Inflammatory macrophage treated with lipopolysaccharide for 1 hour (primary cell): ENCODE measurements around the gene TMEM239.
"Not testable (repeated sequence)": the region's sequence is repeated elsewhere in the genome, so short reads cannot be mapped to it uniquely, and the experiment has no call there.

Experiments used
- DNase-seq, 2 donors: peaks; one replicate each; pipeline ENCODE4 v3.0.0-alpha.2; 2020 to 2022

Gene TMEM239

GRCh38 chr20:2820896-2821869 is 5.0 kb downstream of the TMEM239 start:
- no peak for DNase-seq

GRCh38 chr20:2822073-2822472 is 5.9 kb downstream of the TMEM239 start:
- DNase-seq = no peak

GRCh38 chr20:2825761-2826160 is 9.6 kb downstream of the TMEM239 start:
- no peak for DNase-seq

- DNase-seq = no peak
Measured at GRCh38 chr20:2826655-2827054, 10.5 kb downstream of the TMEM239 start.

- no peak for DNase-seq
Measured at GRCh38 chr20:2829376-2829775, 13.2 kb downstream of the TMEM239 start.

- DNase-seq = not testable (repeated sequence)
Measured at GRCh38 chr20:2831206-2831605, 15.0 kb downstream of the TMEM239 start.

GRCh38 chr20:2833761-2834160 is 17.6 kb downstream of the TMEM239 start:
- peak; percentile 54 to 61 for DNase-seq

- peak in 1 of 2 donors; percentile 25 for DNase-seq
Measured at GRCh38 chr20:2834401-2835110, 18.4 kb downstream of the TMEM239 start.

GRCh38 chr20:2835331-2835796 is 19.2 kb downstream of the TMEM239 start:
- no peak for DNase-seq

GRCh38 chr20:2836035-2836434 is 19.9 kb downstream of the TMEM239 start:
- no peak for DNase-seq

GRCh38 chr20:2837221-2837960 is 21.2 kb downstream of the TMEM239 start:
- no peak for DNase-seq

- DNase-seq = no peak
Measured at GRCh38 chr20:2838170-2838797, 22.1 kb downstream of the TMEM239 start.

GRCh38 chr20:2838847-2839671 is 22.9 kb downstream of the TMEM239 start:
- DNase-seq = no peak

- DNase-seq = no peak
Measured at GRCh38 chr20:2839732-2840137, 23.6 kb downstream of the TMEM239 start.

GRCh38 chr20:2840138-2840966 is 24.2 kb downstream of the TMEM239 start, which contains the start of the genes PCED1A and VPS16:
PCED1A (minus strand) TSS chr20:2840655; CDS start chr20:2839912, 743 bp downstream.
VPS16 (plus strand) TSS chr20:2840745; CDS start chr20:2840775, 30 bp downstream.
- peak; percentile 83 to 85 for DNase-seq

- peak; percentile 46 for DNase-seq
Measured at GRCh38 chr20:2840967-2841531, 24.9 kb downstream of the TMEM239 start.

- DNase-seq = peak in 1 of 2 donors; percentile 20
Measured at GRCh38 chr20:2845607-2846006, 29.4 kb downstream of the TMEM239 start.

- no peak for DNase-seq
Measured at GRCh38 chr20:2846698-2847097, 30.5 kb downstream of the TMEM239 start.

- no peak for DNase-seq
Measured at GRCh38 chr20:2847802-2848201, 31.6 kb downstream of the TMEM239 start.

GRCh38 chr20:2849529-2849928 is 33.4 kb downstream of the TMEM239 start:
- no peak for DNase-seq
